SK-N-SH (cell line): ENCODE data around the gene LRRC72. TPM values are rescaled to one million over a fixed set of nuclear protein-coding genes. Genes with fewer than 3 reads are reported as not detected.

Experiments used
- CTCF ChIA-PET: fragments of 300-600, 350-600 bp; formaldehyde crosslinking; extraction: SDS; loops from one replicate; lab custom pipeline; 2021; lab: Yijun Ruan, JAX
- POLR2A ChIA-PET: fragments of 350-600 bp; sonication (Branson Sonifier 250); formaldehyde crosslinking; extraction: SDS; loops from one replicate; lab custom pipeline; 2020; ENCODE audit warnings: antibody characterized with exemption, inconsistent platforms; lab: Yijun Ruan, JAX
- DNase-seq: peaks from one replicate; pipeline ENCODE4 v3.0.0; 2012
- H2AFZ ChIP-seq: fragments of 200-600 bp; sonication (generic); 2 replicates; pipeline ENCODE4 v1.8.1; 2016; ENCODE audit warnings: antibody characterized with exemption, mild to moderate bottlenecking, low read depth
- H3F3A ChIP-seq: fragments of 200-600 bp; sonication (generic); replicated peaks from 2 replicates; pipeline ENCODE3; 2016; ENCODE audit warnings: antibody characterized with exemption, mild to moderate bottlenecking; ENCODE audit not compliant: insufficient read depth
- H3K27ac ChIP-seq, 2 experiments: fragments of 200-500 bp in 1 of 2; fragments of 200-600 bp in 1 of 2; sonication (Bioruptor generic) in 1 of 2; sonication (generic), shearing (Covaris generic) in 1 of 2; 2 replicates each; pipeline versions ENCODE4 v1.5.1 to v1.6.1; 2014 to 2016; ENCODE audit warnings: low read depth in 2 of 2, inconsistent platforms in 1 of 2, low read length in 1 of 2, mild to moderate bottlenecking in 1 of 2, mixed read lengths in 1 of 2
- H3K27me3 ChIP-seq: fragments of 200-600 bp; sonication (generic), shearing (Covaris generic); 2 replicates; pipeline ENCODE4 v1.6.1; 2016; ENCODE audit warnings: mixed run types; ENCODE audit not compliant: insufficient read depth
- H3K36me3 ChIP-seq, 2 experiments: fragments of 200-500 bp in 1 of 2; fragments of 200-600 bp in 1 of 2; sonication (Bioruptor generic) in 1 of 2; sonication (generic) in 1 of 2; replicated peaks in 1 of 2; 2 replicates each; pipeline versions ENCODE3 to v1.5.1; 2014 to 2016; ENCODE audit warnings: low read length in 1 of 2, mild to moderate bottlenecking in 1 of 2; ENCODE audit not compliant: insufficient read depth in 2 of 2, control insufficient read depth in 1 of 2
- H3K4me1 ChIP-seq, 2 experiments: fragments of 200-500 bp in 1 of 2; fragments of 200-600 bp in 1 of 2; sonication (Bioruptor generic) in 1 of 2; sonication (generic), shearing (Covaris generic) in 1 of 2; 2 replicates each; pipeline versions ENCODE4 v1.5.1 to v1.6.1; 2014 to 2016; ENCODE audit warnings: low read depth in 1 of 2, low read length in 1 of 2, mixed run types in 1 of 2; ENCODE audit not compliant: insufficient read depth in 2 of 2, control insufficient read depth in 1 of 2
- H3K4me2 ChIP-seq: fragments of 200-600 bp; sonication (generic), shearing (Covaris generic); 2 replicates; pipeline ENCODE4 v1.6.1; 2017; ENCODE audit warnings: mixed run types
- H3K4me3 ChIP-seq, 2 experiments: fragments of 200-500 bp in 1 of 2; fragments of 200-600 bp in 1 of 2; sonication (Bioruptor generic) in 1 of 2; sonication (generic), shearing (Covaris generic) in 1 of 2; 2 replicates each; pipeline versions ENCODE4 v1.5.1 to v1.8.1; 2014 to 2016; ENCODE audit warnings: low read depth in 2 of 2, inconsistent platforms in 1 of 2, low read length in 1 of 2, mild to moderate bottlenecking in 1 of 2, mixed read lengths in 1 of 2, moderate library complexity in 1 of 2
- H3K79me2 ChIP-seq: fragments of 200-600 bp; sonication (generic); 2 replicates; pipeline ENCODE4 v1.8.1; 2017; ENCODE audit warnings: mild to moderate bottlenecking; ENCODE audit not compliant: insufficient read depth
- H3K9ac ChIP-seq: fragments of 200-600 bp; sonication (generic); 2 replicates; pipeline ENCODE4 v1.6.1; 2017; ENCODE audit warnings: mixed run types
- H3K9me2 ChIP-seq: fragments of 200-600 bp; sonication (generic); 2 replicates; pipeline ENCODE4 v1.6.1; 2017; ENCODE audit warnings: mixed run types
- H3K9me3 ChIP-seq: fragments of 200-600 bp; sonication (generic); 2 replicates; pipeline ENCODE4 v1.6.1; 2017; ENCODE audit warnings: mixed run types, mild to moderate bottlenecking, moderate library complexity
- H4K20me1 ChIP-seq: fragments of 200-600 bp; sonication (generic); 2 replicates; pipeline ENCODE4 v1.6.1; 2017; ENCODE audit warnings: mild to moderate bottlenecking, mixed run types; ENCODE audit not compliant: insufficient read depth
- ELF1 ChIP-seq: IDR thresholded peaks from 2 replicates; pipeline ENCODE4 v1.4.0; 2012
- EZH2phosphoT487 ChIP-seq: fragments of 200-600 bp; sonication (generic); IDR thresholded peaks from 2 replicates; pipeline ENCODE4 v1.6.1; 2017; ENCODE audit warnings: low read depth, mixed run types, mild to moderate bottlenecking, antibody characterized with exemption, moderate library complexity, borderline replicate concordance
- FOSL2 ChIP-seq: IDR thresholded peaks from 2 replicates; pipeline ENCODE4 v1.4.0; 2012; ENCODE audit warnings: low read depth, mild to moderate bottlenecking, moderate library complexity, borderline replicate concordance
- FOXM1 ChIP-seq: IDR thresholded peaks from 2 replicates; pipeline ENCODE4 v1.4.0; 2012; ENCODE audit warnings: low read depth, mild to moderate bottlenecking
- GATA2 ChIP-seq: sonication (generic); formaldehyde crosslinking; IDR thresholded peaks from 2 replicates; pipeline ENCODE4 v1.5.0; 2020; ENCODE audit warnings: mild to moderate bottlenecking, missing genetic modification reagents
- IRF3 ChIP-seq: fragments of 150-350 bp; IDR thresholded peaks from 2 replicates; pipeline ENCODE4 v1.6.1; 2016; ENCODE audit warnings: mild to moderate bottlenecking, low read depth, low read length
- JUND ChIP-seq: IDR thresholded peaks from 2 replicates; pipeline ENCODE4 v1.4.0; 2012
- MEF2A ChIP-seq: IDR thresholded peaks from 2 replicates; pipeline ENCODE4 v1.4.0; 2012; ENCODE audit warnings: low read depth, borderline replicate concordance
- MXI1 ChIP-seq: IDR thresholded peaks from 2 replicates; pipeline ENCODE4 v1.6.1; 2012; ENCODE audit warnings: mild to moderate bottlenecking, low read depth, low read length, improper control_type of control experiment
- NFIC ChIP-seq: IDR thresholded peaks from 2 replicates; pipeline ENCODE4 v1.4.0; 2012; ENCODE audit warnings: borderline replicate concordance
- NRF1 ChIP-seq: IDR thresholded peaks from 2 replicates; pipeline ENCODE4 v1.6.1; 2012; ENCODE audit warnings: low read depth, mild to moderate bottlenecking, low read length
- POLR2AphosphoS5 ChIP-seq: IDR thresholded peaks from 2 replicates; pipeline ENCODE4 v1.6.1; 2012; ENCODE audit warnings: low read depth, low read length
- RCOR1 ChIP-seq: fragments of 150-350 bp; IDR thresholded peaks from 2 replicates; pipeline ENCODE4 v1.6.1; 2017; ENCODE audit warnings: antibody characterized with exemption, low read length
- REST ChIP-seq: IDR thresholded peaks from 2 replicates; pipeline ENCODE4 v1.6.1; 2012; ENCODE audit warnings: mild to moderate bottlenecking, low read depth, low read length, moderate library complexity
- RFX5 ChIP-seq: IDR thresholded peaks from 2 replicates; pipeline ENCODE4 v1.6.1; 2012; ENCODE audit warnings: mild to moderate bottlenecking, improper control_type of control experiment, low read length
- RXRA ChIP-seq: IDR thresholded peaks from 2 replicates; pipeline ENCODE4 v1.4.0; 2012; ENCODE audit warnings: low read depth, mild to moderate bottlenecking, borderline replicate concordance
- SIN3A ChIP-seq: IDR thresholded peaks from 2 replicates; pipeline ENCODE4 v1.6.1; 2012; ENCODE audit warnings: low read depth, mild to moderate bottlenecking, low read length, moderate library complexity, borderline replicate concordance
- SMC3 ChIP-seq: IDR thresholded peaks from 2 replicates; pipeline ENCODE4 v1.6.1; 2012; ENCODE audit warnings: low read depth, low read length, improper control_type of control experiment
- TAF1 ChIP-seq: IDR thresholded peaks from 2 replicates; pipeline ENCODE4 v1.6.1; 2012; ENCODE audit warnings: low read depth, mild to moderate bottlenecking, low read length, moderate library complexity, borderline replicate concordance
- TCF12 ChIP-seq: IDR thresholded peaks from 2 replicates; pipeline ENCODE4 v1.4.0; 2012
- TEAD4 ChIP-seq: IDR thresholded peaks from 2 replicates; pipeline ENCODE4 v1.4.0; 2012; ENCODE audit warnings: mild to moderate bottlenecking, borderline replicate concordance; ENCODE audit not compliant: insufficient read depth
- USF1 ChIP-seq: IDR thresholded peaks from 2 replicates; pipeline ENCODE4 v1.4.0; 2012; ENCODE audit warnings: low read depth, borderline replicate concordance
- USF2 ChIP-seq: fragments of 150-350 bp; IDR thresholded peaks from 2 replicates; pipeline ENCODE4 v1.6.1; 2017; ENCODE audit warnings: antibody characterized with exemption, low read length, low read depth, borderline replicate concordance
- YY1 ChIP-seq: IDR thresholded peaks from 2 replicates; pipeline ENCODE4 v1.4.0; 2012; ENCODE audit warnings: low read depth, mild to moderate bottlenecking
- WGBS: methylation state at CpG from one replicate; pipeline ENCODE4 v1.1.6; 2017; ENCODE audit warnings: low lambda C conversion rate; 5-methylcytosine and 5-hydroxymethylcytosine counted together
- polyA plus RNA-seq, 3 experiments: library from polyadenylated mRNA; depleted of rRNA; stranded (reverse); fragments of >200 nt; gene quantifications; 2 replicates each; pipeline ENCODE4 v1.2.3, GENCODE V29; 2012

Gene LRRC72
- polyA plus RNA-seq, 1 of the 3 experiments (the other 2 are of a cell fraction) = not detected

GRCh38 chr7:16512097-16512496 is 14.5 kb upstream of the LRRC72 start:
- Histone ChIP-seq H3K4me3 (no peak overlapping the region), H3K27ac (no peak overlapping the region), H3K36me3 (no peaks in the 10 kb centered on the region), H3K4me1 (no peaks in the 10 kb centered on the region; a peak in 1 of 4 replicates), H3K79me2 (no peaks in the 10 kb centered on the region), H3K27me3 (no peaks in the 10 kb centered on the region; the same call in 1 of the 2 replicates), H2AFZ (no peak overlapping the region), H4K20me1 (no peaks in the 10 kb centered on the region), H3K9me2 (no peaks in the 10 kb centered on the region), H3K9me3 (no peaks in the 10 kb centered on the region), H3K9ac (no peak overlapping the region), H3K4me2 (no peak overlapping the region), H3F3A (no peaks in the 10 kb centered on the region)
- 33% methylated on average over 7 of the region's 7 CpGs for WGBS
- ChIA-PET POLR2A (no interaction called here), CTCF (interaction anchor here (1.8 kb wide), 1 partner anchor 16 kb away, joined by 4 read pairs; no protein-coding TSS in a partner anchor)
- no peak for DNase-seq
- TF ChIP-seq FOSL2 (no peak), JUND (no peak), SIN3A (no peak), RCOR1 (no peak), TCF12 (no peak), TEAD4 (no peak)

- Histone ChIP-seq H3K9me2 (no peaks in the 10 kb centered on the region), H3K27me3 (no peaks in the 10 kb centered on the region; the same call in 1 of the 2 replicates), H3K4me2 (no peak overlapping the region), H3K4me1 (peaks cover 0 to 3% of the 10 kb centered on the region in 2 experiments; a peak in 2 of 4 replicates), H3F3A (no peaks in the 10 kb centered on the region), H2AFZ (no peak overlapping the region), H3K79me2 (no peaks in the 10 kb centered on the region), H3K9ac (no peak overlapping the region), H4K20me1 (no peaks in the 10 kb centered on the region), H3K9me3 (no peaks in the 10 kb centered on the region), H3K36me3 (no peaks in the 10 kb centered on the region), H3K4me3 (no peak overlapping the region), H3K27ac (no peak overlapping the region)
- TF ChIP-seq FOXM1 = no peak
- no peak for TF ChIP-seq NFIC
- TF ChIP-seq POLR2AphosphoS5 = no peak
- TF ChIP-seq NRF1 = no peak
- TF ChIP-seq TEAD4 = no peak
- TF ChIP-seq TAF1 = no peak
- no peak for TF ChIP-seq USF2
- no peak for TF ChIP-seq SMC3
- TF ChIP-seq IRF3 = no peak
- TF ChIP-seq JUND = no peak
- TF ChIP-seq MEF2A = no peak
- no peak for TF ChIP-seq ELF1
- no peak for TF ChIP-seq USF1
- no peak for TF ChIP-seq GATA2 (CRISPR knock-in tag)
- no peak for TF ChIP-seq MXI1
- TF ChIP-seq RFX5 = no peak
- no peak for TF ChIP-seq RXRA
- TF ChIP-seq REST = no peak
- no peak for TF ChIP-seq YY1
- TF ChIP-seq EZH2phosphoT487 = no peak
- ChIA-PET POLR2A (no interaction called here), CTCF (interaction anchor here (0.6 to 1.2 kb wide), 3 partner anchors 10 to 741 kb away, joined by 3 read pairs; no protein-coding TSS in a partner anchor)
- 22% methylated on average over 1 of the region's 1 CpG for WGBS
- DNase-seq = no peak
These were observed 12.4 kb upstream of the LRRC72 start for GRCh38 chr7:16514271-16514670.
